Measurements from ENCODE around the gene CLEC5A.
"Not testable (repeated sequence)": the region's sequence is repeated elsewhere in the genome, so short reads cannot be mapped to it uniquely, and the experiment has no call there.

The CLEC5A gene

GRCh38 chr7:141985926-141986325 is 39.2 kb upstream of the CLEC5A start:
- no CpG with 5 or more reads among the region's 13 CpGs for WGBS, 2 donors (ENCODE audit: extremely low coverage in 2 of 2, insufficient read length in 2 of 2, insufficient replicate concordance in 1 of 2)
- not testable (repeated sequence) for H3K9me3 ChIP-seq (replicated peaks in 1 of 2; ENCODE audit: control insufficient read depth in 2 of 2, insufficient read depth in 1 of 2, low read depth in 1 of 2, low read length in 2 of 2); H3K18ac ChIP-seq (ENCODE audit: low read length); H3K27ac ChIP-seq (replicated peaks; ENCODE audit: low read length); H3K4me3 ChIP-seq (ENCODE audit: low read length in 2 of 2); H4K91ac ChIP-seq (ENCODE audit: low read depth, low read length, poor library complexity); H3K36me3 ChIP-seq (replicated peaks in 1 of 2; ENCODE audit: control insufficient read depth in 2 of 2, insufficient read depth in 2 of 2, low read length in 2 of 2); H2BK5ac ChIP-seq (ENCODE audit: low read length); H3K23ac ChIP-seq (ENCODE audit: low read depth, low read length, poor library complexity); H3K9ac ChIP-seq (ENCODE audit: low read depth, low read length, poor library complexity); H3K14ac ChIP-seq (ENCODE audit: low read length); DNase-seq (ENCODE audit: low spot score); H2BK15ac ChIP-seq (ENCODE audit: low read length); H2BK12ac ChIP-seq (ENCODE audit: low read length); H3K4ac ChIP-seq (ENCODE audit: low read length); H4K8ac ChIP-seq (ENCODE audit: low read depth, low read length); H3K79me1 ChIP-seq (ENCODE audit: low read depth, low read length); H3K27me3 ChIP-seq (ENCODE audit: control insufficient read depth in 3 of 3, insufficient read depth in 3 of 3, low read depth in 1 of 3, low read length in 3 of 3); H2AK5ac ChIP-seq (ENCODE audit: low read depth, low read length); H2BK120ac ChIP-seq (ENCODE audit: low read depth, low read length); H3K4me2 ChIP-seq (ENCODE audit: insufficient read depth, low read length, poor library complexity, severe bottlenecking); H3K4me1 ChIP-seq (ENCODE audit: control insufficient read depth in 2 of 2, insufficient read depth in 1 of 2, low read depth in 1 of 2, low read length in 2 of 2)
- peak overlapping the region; percentile 75 for H2AFZ ChIP-seq (ENCODE audit: low read length)

GRCh38 chr7:141979568-141979967 is 32.8 kb upstream of the CLEC5A start:
- Histone ChIP-seq H3K4me1 (ENCODE audit: control insufficient read depth in 2 of 2, insufficient read depth in 1 of 2, low read depth in 1 of 2, low read length in 2 of 2) (no peaks in the 10 kb centered on the region), H2BK120ac (ENCODE audit: low read depth, low read length) (no peak overlapping the region), H2AFZ (ENCODE audit: low read length) (no peak overlapping the region), H3K4me2 (ENCODE audit: insufficient read depth, low read length, poor library complexity, severe bottlenecking) (no peak overlapping the region), H3K14ac (ENCODE audit: low read length) (no peak overlapping the region), H3K36me3 (replicated peaks in 1 of 2; ENCODE audit: control insufficient read depth in 2 of 2, insufficient read depth in 2 of 2, low read length in 2 of 2) (no peaks in the 10 kb centered on the region), H3K9me3 (replicated peaks in 1 of 2; ENCODE audit: control insufficient read depth in 2 of 2, insufficient read depth in 1 of 2, low read depth in 1 of 2, low read length in 2 of 2) (no peaks in the 10 kb centered on the region), H3K4me3 (ENCODE audit: low read length in 2 of 2) (no peak overlapping the region), H3K9ac (ENCODE audit: low read depth, low read length, poor library complexity) (no peak overlapping the region), H3K18ac (ENCODE audit: low read length) (no peak overlapping the region), H3K23ac (ENCODE audit: low read depth, low read length, poor library complexity) (no peak overlapping the region), H2BK12ac (ENCODE audit: low read length) (no peak overlapping the region), H2BK5ac (ENCODE audit: low read length) (no peak overlapping the region), H2AK5ac (ENCODE audit: low read depth, low read length) (no peak overlapping the region), H3K79me1 (ENCODE audit: low read depth, low read length) (no peaks in the 10 kb centered on the region), H2BK15ac (ENCODE audit: low read length) (no peak overlapping the region), H3K27me3 (ENCODE audit: control insufficient read depth in 3 of 3, insufficient read depth in 3 of 3, low read depth in 1 of 3, low read length in 3 of 3) (no peaks in the 10 kb centered on the region), H3K27ac (replicated peaks; ENCODE audit: low read length) (no peak overlapping the region), H4K8ac (ENCODE audit: low read depth, low read length) (no peak overlapping the region), H4K91ac (ENCODE audit: low read depth, low read length, poor library complexity) (no peak overlapping the region), H3K4ac (ENCODE audit: low read length) (no peak overlapping the region)
- WGBS, 2 donors (ENCODE audit: extremely low coverage in 2 of 2, insufficient read length in 2 of 2, insufficient replicate concordance in 1 of 2) = no CpG with 5 or more reads among the region's 2 CpGs
- no peak for DNase-seq (ENCODE audit: low spot score)

GRCh38 chr7:141978351-141978750 is 31.6 kb upstream of the CLEC5A start:
- Histone ChIP-seq H2AFZ (ENCODE audit: low read length) (no peak overlapping the region), H2BK120ac (ENCODE audit: low read depth, low read length) (no peak overlapping the region), H3K23ac (ENCODE audit: low read depth, low read length, poor library complexity) (no peak overlapping the region), H3K9ac (ENCODE audit: low read depth, low read length, poor library complexity) (no peak overlapping the region), H3K14ac (ENCODE audit: low read length) (no peak overlapping the region), H3K36me3 (replicated peaks in 1 of 2; ENCODE audit: control insufficient read depth in 2 of 2, insufficient read depth in 2 of 2, low read length in 2 of 2) (no peaks in the 10 kb centered on the region), H3K4me1 (ENCODE audit: control insufficient read depth in 2 of 2, insufficient read depth in 1 of 2, low read depth in 1 of 2, low read length in 2 of 2) (no peaks in the 10 kb centered on the region), H3K79me1 (ENCODE audit: low read depth, low read length) (no peaks in the 10 kb centered on the region), H4K91ac (ENCODE audit: low read depth, low read length, poor library complexity) (no peak overlapping the region), H3K4ac (ENCODE audit: low read length) (no peak overlapping the region), H3K18ac (ENCODE audit: low read length) (no peak overlapping the region), H4K8ac (ENCODE audit: low read depth, low read length) (no peak overlapping the region), H3K27ac (replicated peaks; ENCODE audit: low read length) (no peak overlapping the region), H2BK12ac (ENCODE audit: low read length) (no peak overlapping the region), H3K4me3 (ENCODE audit: low read length in 2 of 2) (no peak overlapping the region), H2BK15ac (ENCODE audit: low read length) (no peak overlapping the region), H2BK5ac (ENCODE audit: low read length) (no peak overlapping the region), H3K27me3 (ENCODE audit: control insufficient read depth in 3 of 3, insufficient read depth in 3 of 3, low read depth in 1 of 3, low read length in 3 of 3) (no peaks in the 10 kb centered on the region), H3K9me3 (replicated peaks in 1 of 2; ENCODE audit: control insufficient read depth in 2 of 2, insufficient read depth in 1 of 2, low read depth in 1 of 2, low read length in 2 of 2) (no peaks in the 10 kb centered on the region), H2AK5ac (ENCODE audit: low read depth, low read length) (no peak overlapping the region), H3K4me2 (ENCODE audit: insufficient read depth, low read length, poor library complexity, severe bottlenecking) (no peak overlapping the region)
- WGBS, 2 donors (ENCODE audit: extremely low coverage in 2 of 2, insufficient read length in 2 of 2, insufficient replicate concordance in 1 of 2) = no CpG with 5 or more reads among the region's 1 CpG
- DNase-seq (ENCODE audit: low spot score) = no peak

- Histone ChIP-seq H3K79me1 (ENCODE audit: low read depth, low read length) (no peaks in the 10 kb centered on the region), H3K18ac (ENCODE audit: low read length) (no peak overlapping the region), H4K91ac (ENCODE audit: low read depth, low read length, poor library complexity) (no peak overlapping the region), H3K4ac (ENCODE audit: low read length) (no peak overlapping the region), H2AK5ac (ENCODE audit: low read depth, low read length) (no peak overlapping the region), H3K23ac (ENCODE audit: low read depth, low read length, poor library complexity) (no peak overlapping the region), H3K27me3 (ENCODE audit: control insufficient read depth in 3 of 3, insufficient read depth in 3 of 3, low read depth in 1 of 3, low read length in 3 of 3) (peaks cover 0 to 1% (median 0%) of the 10 kb centered on the region in 3 experiments), H2AFZ (ENCODE audit: low read length) (peak overlapping the region; percentile 78), H3K14ac (ENCODE audit: low read length) (no peak overlapping the region), H3K4me1 (ENCODE audit: control insufficient read depth in 2 of 2, insufficient read depth in 1 of 2, low read depth in 1 of 2, low read length in 2 of 2) (no peaks in the 10 kb centered on the region), H3K4me3 (ENCODE audit: low read length in 2 of 2) (no peak overlapping the region), H4K8ac (ENCODE audit: low read depth, low read length) (no peak overlapping the region), H2BK15ac (ENCODE audit: low read length) (no peak overlapping the region), H3K36me3 (replicated peaks in 1 of 2; ENCODE audit: control insufficient read depth in 2 of 2, insufficient read depth in 2 of 2, low read length in 2 of 2) (no peaks in the 10 kb centered on the region), H2BK120ac (ENCODE audit: low read depth, low read length) (no peak overlapping the region), H3K27ac (replicated peaks; ENCODE audit: low read length) (no peak overlapping the region), H3K9ac (ENCODE audit: low read depth, low read length, poor library complexity) (no peak overlapping the region), H2BK12ac (ENCODE audit: low read length) (no peak overlapping the region), H2BK5ac (ENCODE audit: low read length) (no peak overlapping the region), H3K9me3 (replicated peaks in 1 of 2; ENCODE audit: control insufficient read depth in 2 of 2, insufficient read depth in 1 of 2, low read depth in 1 of 2, low read length in 2 of 2) (no peaks in the 10 kb centered on the region), H3K4me2 (ENCODE audit: insufficient read depth, low read length, poor library complexity, severe bottlenecking) (no peak overlapping the region)
- DNase-seq (ENCODE audit: low spot score) = no peak
- WGBS, 2 donors (ENCODE audit: extremely low coverage in 2 of 2, insufficient read length in 2 of 2, insufficient replicate concordance in 1 of 2) = no CpG with 5 or more reads among the region's 11 CpGs
These were observed 29.9 kb upstream of the CLEC5A start for GRCh38 chr7:141976524-141977245.

All from neuronal stem cell (in vitro differentiated cells).